D721Med (cell line): ENCODE results near the gene RTL5.
A peak's percentile ranks its signal among the peaks of the same experiment; 100 is the strongest.
"Not testable (repeated sequence)": the region's sequence is repeated elsewhere in the genome, so short reads cannot be mapped to it uniquely, and the experiment has no call there.

Experiments used
- DNase-seq: peaks from one replicate; pipeline ENCODE4 v3.0.0; 2011; ENCODE audit warnings: low spot score; ENCODE audit not compliant: insufficient read length
- FAIRE-seq: peaks from 2 replicates; lab custom pipeline; 2011; peaks lifted over from hg19 to GRCh38; lab: Jason Lieb, UNC
- TF ChIP-seq, protein P1 (sequence below): IDR thresholded peaks from 2 replicates; pipeline ENCODE4 v1.5.1; 2012; ENCODE audit warnings: mild to moderate bottlenecking, control low read depth; ENCODE audit not compliant: insufficient read depth; ENCODE audit errors: missing control alignments

RTL5 gene

DNA sequence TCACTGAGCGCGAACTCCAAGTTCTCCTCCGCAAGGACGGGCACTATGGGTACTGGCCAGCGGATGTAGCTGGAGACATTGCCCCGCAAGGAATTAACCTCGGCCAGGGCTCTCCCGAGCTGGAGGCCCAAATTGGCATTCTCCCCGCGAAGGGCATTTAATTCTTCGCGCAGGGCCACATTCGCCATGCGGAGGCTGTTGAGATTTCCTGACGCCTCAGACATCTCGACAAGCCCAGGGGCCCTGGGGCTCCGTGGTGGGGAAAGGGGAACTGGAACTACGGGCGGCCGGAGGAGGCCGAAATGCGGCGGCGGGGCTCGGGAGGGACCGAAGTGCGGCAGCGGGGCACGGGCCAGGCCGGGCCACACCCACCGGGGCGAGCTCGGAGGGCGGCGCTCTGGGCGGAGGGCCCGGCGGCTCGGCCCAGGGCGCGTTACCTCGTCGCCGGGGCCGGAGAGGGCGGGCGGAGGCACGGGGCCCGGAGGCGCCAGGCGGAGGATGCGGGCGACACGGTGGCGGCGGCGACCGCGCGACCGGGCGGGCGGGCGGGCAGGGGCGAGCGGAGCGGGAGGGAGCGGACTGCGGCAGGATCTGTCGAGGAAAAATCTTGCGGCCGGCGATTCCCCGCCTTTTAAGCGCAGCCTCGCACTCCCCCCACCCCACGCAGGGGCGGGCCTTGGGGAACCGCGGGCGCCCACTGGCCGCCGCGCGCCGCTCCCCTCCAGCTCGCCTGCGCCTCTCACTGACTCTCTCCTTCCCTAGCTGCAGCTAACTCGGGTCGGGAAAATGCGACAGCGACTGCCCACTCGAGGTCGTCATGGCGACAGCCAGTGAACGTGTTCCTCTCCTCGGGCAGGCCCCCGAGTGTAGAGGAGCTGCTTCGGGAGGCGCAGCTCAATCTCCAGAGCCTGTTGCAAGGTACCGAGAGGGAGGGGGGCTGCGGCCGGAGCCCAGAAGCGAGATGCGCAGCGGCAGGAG is at the start of gene RTL5:
TSS of gene RTL5 (minus strand) at position 599 of the 978 bp plus-strand sequence.
- TF ChIP-seq, protein P1, sequence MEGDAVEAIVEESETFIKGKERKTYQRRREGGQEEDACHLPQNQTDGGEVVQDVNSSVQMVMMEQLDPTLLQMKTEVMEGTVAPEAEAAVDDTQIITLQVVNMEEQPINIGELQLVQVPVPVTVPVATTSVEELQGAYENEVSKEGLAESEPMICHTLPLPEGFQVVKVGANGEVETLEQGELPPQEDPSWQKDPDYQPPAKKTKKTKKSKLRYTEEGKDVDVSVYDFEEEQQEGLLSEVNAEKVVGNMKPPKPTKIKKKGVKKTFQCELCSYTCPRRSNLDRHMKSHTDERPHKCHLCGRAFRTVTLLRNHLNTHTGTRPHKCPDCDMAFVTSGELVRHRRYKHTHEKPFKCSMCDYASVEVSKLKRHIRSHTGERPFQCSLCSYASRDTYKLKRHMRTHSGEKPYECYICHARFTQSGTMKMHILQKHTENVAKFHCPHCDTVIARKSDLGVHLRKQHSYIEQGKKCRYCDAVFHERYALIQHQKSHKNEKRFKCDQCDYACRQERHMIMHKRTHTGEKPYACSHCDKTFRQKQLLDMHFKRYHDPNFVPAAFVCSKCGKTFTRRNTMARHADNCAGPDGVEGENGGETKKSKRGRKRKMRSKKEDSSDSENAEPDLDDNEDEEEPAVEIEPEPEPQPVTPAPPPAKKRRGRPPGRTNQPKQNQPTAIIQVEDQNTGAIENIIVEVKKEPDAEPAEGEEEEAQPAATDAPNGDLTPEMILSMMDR, result peak; percentile 15
- DNase-seq, result peak; percentile 77
- no peak for FAIRE-seq

DNA sequence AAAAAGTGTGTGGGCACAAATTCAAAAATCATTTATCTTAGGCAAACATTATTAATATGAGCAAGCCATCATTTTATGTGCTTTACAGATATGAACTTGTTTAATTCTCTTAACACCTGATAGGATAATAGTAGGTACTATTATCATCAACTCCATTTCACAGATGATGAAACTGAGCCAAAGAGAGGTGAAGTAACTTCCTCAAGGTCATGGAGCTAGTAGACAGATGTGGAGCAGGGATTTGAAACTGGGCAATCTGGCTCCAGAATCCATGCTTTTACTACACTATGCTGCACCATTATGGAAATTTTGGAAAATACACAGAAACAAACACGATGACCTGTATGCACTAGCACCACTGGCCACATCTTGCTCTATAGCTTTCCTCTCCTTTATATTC is 48.8 kb upstream of the RTL5 start:
- TF ChIP-seq, protein P1, result no peak
- FAIRE-seq, result peak; percentile 32
- no peak for DNase-seq

DNA sequence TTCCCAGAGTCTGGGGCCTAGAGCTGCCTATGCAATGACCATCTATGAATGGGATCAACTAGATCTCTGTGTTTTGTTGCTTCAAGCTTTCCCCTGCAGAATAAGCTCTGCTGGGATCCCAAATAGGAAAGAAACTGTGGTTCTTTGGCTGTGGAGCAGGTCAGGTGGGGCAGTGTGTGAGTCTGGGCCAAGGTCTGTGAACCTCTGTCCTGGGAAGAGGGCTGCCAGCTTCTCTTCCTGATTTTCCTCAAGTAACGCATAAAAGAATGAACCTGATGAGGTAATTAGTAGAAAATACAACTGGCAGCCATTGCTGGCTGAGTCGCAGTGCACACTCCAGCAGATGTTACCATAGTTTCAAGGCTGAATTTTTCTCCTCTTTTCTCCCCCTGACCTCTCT is 45.3 kb upstream of the RTL5 start:
- FAIRE-seq (no peak), DNase-seq (no peak)
- TF ChIP-seq, protein P1, result no peak

DNA sequence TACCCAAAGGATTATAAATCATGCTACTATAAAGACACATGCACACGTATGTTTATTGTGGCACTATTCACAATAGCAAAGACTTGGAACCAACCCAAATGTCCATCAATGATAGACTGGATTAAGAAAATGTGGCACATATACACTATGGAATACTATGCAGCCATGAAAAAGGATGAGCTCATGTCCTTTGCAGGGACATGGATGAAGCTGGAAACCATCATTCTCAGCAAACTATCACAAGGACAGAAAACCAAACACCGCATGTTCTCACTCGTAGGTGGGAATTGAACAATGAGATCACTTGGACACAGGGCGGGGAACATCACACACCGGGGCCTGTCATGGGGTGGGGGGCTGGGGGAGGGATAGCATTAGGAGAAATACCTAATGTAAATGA is 44.6 kb upstream of the RTL5 start:
- DNase-seq, FAIRE-seq: not testable (repeated sequence)

GRCh38 chrX:72169008-72169728 is 37.5 kb upstream of the RTL5 start:
- DNase-seq (no peak), FAIRE-seq (no peak)
- TF ChIP-seq, protein P1, result no peak

DNA sequence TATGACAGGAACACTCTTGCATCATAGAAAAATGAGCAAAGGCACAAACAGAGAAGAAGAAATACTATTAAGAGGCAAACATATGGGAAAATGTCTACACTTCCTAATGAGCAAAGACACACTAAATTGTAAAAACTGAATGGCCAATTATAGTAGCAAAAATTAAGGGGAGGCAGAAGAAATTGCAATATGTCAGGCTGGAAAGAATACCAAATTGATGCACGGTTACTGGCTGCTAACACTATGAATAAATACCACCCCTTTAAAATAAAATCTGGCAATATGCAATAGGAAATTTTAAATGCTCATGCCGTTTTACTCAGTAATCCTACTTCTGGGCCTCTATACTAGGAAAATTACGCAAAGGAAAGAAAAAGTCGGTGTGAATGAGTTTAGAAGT is 33.8 kb upstream of the RTL5 start:
- TF ChIP-seq, protein P1, result no peak
- FAIRE-seq, result no peak
- no peak for DNase-seq

GRCh38 chrX:72159769-72160168 is 28.1 kb upstream of the RTL5 start:
- no peak for DNase-seq
- no peak for FAIRE-seq
- TF ChIP-seq, protein P1, result no peak
